ENCODE data around the gene SHISA6. TPM values are rescaled to one million over a fixed set of nuclear protein-coding genes. Genes with fewer than 3 reads are reported as not detected.

Gene SHISA6
- total RNA-seq, 1 experiment from 2014 or later, result 2.9 TPM

GRCh38 chr17:11293480-11293879, 52.5 kb downstream of the SHISA6 start:
- H4K5ac ChIP-seq (ENCODE audit: insufficient read length, low read depth, low read length), result no peak overlapping the region
- DNase-seq, result peak; percentile 36
- Mint-ChIP-seq H3K27ac (no peak overlapping the region), H3K9me3 (no peaks in the 10 kb centered on the region), H3K36me3 (ENCODE audit: insufficient read depth in 1 of 3, low read depth in 3 of 3) (no peaks in the 10 kb centered on the region), H3K4me1 (no peaks in the 10 kb centered on the region), H3K4me3 (no peak overlapping the region), H3K27me3 (ENCODE audit: low read depth) (no peaks in the 10 kb centered on the region; the same call in 1 of the 2 replicates)
- H3K23ac ChIP-seq (ENCODE audit: insufficient read length, low read depth, low read length), result no peak overlapping the region
- no peak overlapping the region for H3K56ac ChIP-seq (ENCODE audit: insufficient read length, low read depth, low read length)
- H4K91ac ChIP-seq (ENCODE audit: insufficient read length, low read depth, low read length), result no peak overlapping the region
- no peak for TF ChIP-seq CTCF (conservative IDR thresholded peaks at IDR 0.05)
- no peaks in the 10 kb centered on the region for H3K79me2 ChIP-seq (ENCODE audit: insufficient read depth, low read length)
- H3K9me3 ChIP-seq (ENCODE audit: control insufficient read depth, low read depth, low read length), result no peaks in the 10 kb centered on the region
- H3K14ac ChIP-seq (ENCODE audit: insufficient read depth, low read length), result no peak overlapping the region
- no peak overlapping the region for H2BK12ac ChIP-seq (ENCODE audit: insufficient read length, low read depth, low read length)
- no peak overlapping the region for H4K8ac ChIP-seq (replicated peaks; ENCODE audit: insufficient read length, low read depth, low read length)
- H2BK5ac ChIP-seq (ENCODE audit: insufficient read length, low read length), result no peak overlapping the region
- no peak overlapping the region for H3K9ac ChIP-seq (ENCODE audit: extremely low read depth, insufficient read length, low read length)
- H3K4ac ChIP-seq (ENCODE audit: low read depth, low read length), result no peak overlapping the region
- H3K79me1 ChIP-seq (ENCODE audit: insufficient read depth, low read depth, low read length, poor library complexity, severe bottlenecking), result no peaks in the 10 kb centered on the region
- no peak overlapping the region for H2BK20ac ChIP-seq (ENCODE audit: low read depth, low read length, poor library complexity, severe bottlenecking)
- H2AK5ac ChIP-seq (ENCODE audit: insufficient read length, low read length), result no peak overlapping the region
- H3K18ac ChIP-seq (ENCODE audit: insufficient read length, low read depth, low read length), result no peak overlapping the region
- H3K27ac ChIP-seq (ENCODE audit: insufficient read length, low read depth, low read length), result no peak overlapping the region
- H2BK15ac ChIP-seq (ENCODE audit: low read depth, low read length), result no peak overlapping the region
- H2AFZ ChIP-seq (ENCODE audit: low read length), result no peak overlapping the region
- H3K4me2 ChIP-seq (ENCODE audit: insufficient read depth, insufficient read length, low read length), result no peak overlapping the region
- no CpG with 5 or more reads among the region's 8 CpGs for WGBS (ENCODE audit: extremely low coverage, insufficient read length, low lambda C conversion rate)
- H3T11ph ChIP-seq (ENCODE audit: low read length), result no peak overlapping the region
- H2BK120ac ChIP-seq (ENCODE audit: low read depth, low read length, poor library complexity, severe bottlenecking), result no peak overlapping the region
- H3K23me2 ChIP-seq (ENCODE audit: insufficient read length, low read depth, low read length, poor library complexity, severe bottlenecking), result no peaks in the 10 kb centered on the region
- no peaks in the 10 kb centered on the region for H3K27me3 ChIP-seq (ENCODE audit: insufficient read depth, low read length)
- H3K4me1 ChIP-seq (ENCODE audit: insufficient read depth, low read length), result no peaks in the 10 kb centered on the region
- H4K20me1 ChIP-seq (ENCODE audit: control insufficient read depth, insufficient read depth, insufficient read length), result no peaks in the 10 kb centered on the region
